ENCODE measurements around the gene HNRNPLL.
"Not testable (repeated sequence)": the region's sequence is repeated elsewhere in the genome, so short reads cannot be mapped to it uniquely, and the experiment has no call there.

HNRNPLL gene

DNA sequence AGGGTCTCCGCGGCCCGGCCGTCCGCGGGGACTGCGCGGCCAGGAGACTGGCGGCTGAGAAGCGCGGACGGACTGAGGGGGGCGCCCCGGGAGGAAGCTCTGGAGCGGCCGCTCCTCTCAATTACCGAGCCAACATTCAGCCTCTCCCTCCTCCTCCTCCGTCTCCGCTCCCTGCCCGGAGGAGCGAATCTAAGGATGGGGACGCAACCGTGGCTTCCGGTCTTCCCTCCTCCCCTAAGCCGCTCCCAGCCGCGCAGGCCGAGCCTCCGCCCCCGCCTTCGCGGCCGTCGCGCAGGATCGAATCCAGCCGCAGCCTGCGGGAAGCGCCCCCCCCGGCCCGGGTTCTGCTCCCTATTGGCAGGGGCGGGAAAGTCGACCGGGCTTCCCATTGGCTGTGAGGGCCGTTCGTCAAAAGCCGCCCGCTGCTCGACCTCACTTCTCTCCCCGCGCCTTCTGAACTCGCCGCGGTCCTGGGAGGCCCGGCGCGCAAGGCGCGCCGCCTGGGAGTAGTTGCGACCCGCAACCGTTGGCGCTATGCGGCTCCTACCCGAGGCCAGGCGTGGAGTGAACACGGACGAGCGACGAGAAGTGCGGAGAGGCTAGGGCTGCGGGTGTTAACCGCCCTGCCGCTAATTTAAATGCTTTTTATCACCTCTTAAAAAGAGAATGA, at the start of gene HNRNPLL:
Gene HNRNPLL, minus strand, starts transcription at position 197 of the 670 bp plus-strand sequence. CDS start 302 bp downstream, outside the sequence.
- peak; percentile 98 to 99 for DNase-seq

- DNase-seq: no peak
Measured at GRCh38 chr2:38650717-38651116, 48.0 kb upstream of the HNRNPLL start.

- no peak for DNase-seq
Measured at GRCh38 chr2:38650012-38650411, 47.3 kb upstream of the HNRNPLL start.

- no peak for DNase-seq
Measured at GRCh38 chr2:38649176-38649728, 46.5 kb upstream of the HNRNPLL start.

GRCh38 chr2:38648107-38648761, 45.5 kb upstream of the HNRNPLL start:
- no peak for DNase-seq

GRCh38 chr2:38643683-38644511, 41.2 kb upstream of the HNRNPLL start:
- not testable (repeated sequence) for DNase-seq

DNA sequence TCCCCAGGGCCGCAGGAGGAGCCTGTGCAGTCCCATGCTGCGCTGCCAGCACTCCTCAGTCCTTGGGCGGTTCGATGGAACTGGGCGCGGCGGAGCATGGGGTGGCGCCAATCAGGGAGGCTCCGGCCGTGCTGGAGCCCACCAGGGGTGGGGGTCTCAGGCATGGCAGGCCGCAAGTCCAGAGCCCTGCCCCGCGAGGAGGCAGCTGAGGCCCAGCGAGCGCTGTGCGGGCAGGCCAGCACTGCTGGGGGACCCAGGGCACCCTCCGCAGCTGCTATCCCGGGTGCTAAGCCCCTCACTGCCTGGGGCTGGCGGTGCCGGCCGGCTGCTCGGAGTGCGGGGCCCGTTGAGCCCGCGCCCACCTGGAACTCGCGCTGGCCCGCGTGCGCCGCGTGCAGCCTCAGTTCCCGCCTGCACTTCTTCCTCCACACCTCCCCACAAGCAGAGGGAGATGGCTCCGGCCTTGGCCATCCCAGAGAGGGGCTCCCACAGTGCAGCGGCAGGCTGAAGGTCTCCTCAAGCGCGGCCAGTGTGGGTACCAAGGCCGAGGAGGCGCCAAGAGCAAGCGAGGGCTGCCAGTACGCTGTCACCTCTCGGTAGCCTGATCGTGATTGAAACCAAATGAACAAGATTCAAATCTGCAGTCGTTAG, 40.4 kb upstream of the HNRNPLL start:
- DNase-seq: no peak

DNA sequence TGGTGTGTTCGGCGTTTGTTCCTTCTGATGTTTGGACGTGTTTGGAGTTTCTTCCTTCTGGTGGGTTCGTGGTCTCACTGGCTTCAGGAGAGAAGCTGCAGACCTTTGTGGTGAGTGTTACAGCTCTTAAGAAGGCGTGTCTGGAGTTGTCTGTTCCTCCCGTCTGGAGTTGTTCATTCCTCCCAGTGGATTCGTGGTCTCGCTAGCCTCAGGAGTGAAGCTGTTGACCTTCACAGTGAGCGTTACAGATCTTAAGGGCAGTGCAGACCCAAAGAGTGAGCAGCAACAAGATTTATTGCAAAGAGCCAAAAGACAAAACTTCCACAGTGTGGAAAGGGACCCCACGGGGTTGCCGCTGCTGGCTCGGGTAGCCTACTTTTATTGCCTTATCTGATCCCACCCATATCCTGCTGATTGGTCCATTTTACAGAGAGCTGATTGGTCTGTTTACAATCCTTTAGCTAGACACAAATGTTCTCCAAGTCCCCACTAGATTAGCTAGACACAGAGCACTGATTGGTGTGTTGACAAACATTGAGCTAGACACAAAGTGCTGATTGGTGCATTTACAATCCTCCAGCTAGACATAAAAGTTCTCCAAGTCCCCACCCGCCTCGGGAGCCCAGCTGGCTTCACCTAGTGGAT, 39.8 kb upstream of the HNRNPLL start:
- not testable (repeated sequence) for DNase-seq

DNA sequence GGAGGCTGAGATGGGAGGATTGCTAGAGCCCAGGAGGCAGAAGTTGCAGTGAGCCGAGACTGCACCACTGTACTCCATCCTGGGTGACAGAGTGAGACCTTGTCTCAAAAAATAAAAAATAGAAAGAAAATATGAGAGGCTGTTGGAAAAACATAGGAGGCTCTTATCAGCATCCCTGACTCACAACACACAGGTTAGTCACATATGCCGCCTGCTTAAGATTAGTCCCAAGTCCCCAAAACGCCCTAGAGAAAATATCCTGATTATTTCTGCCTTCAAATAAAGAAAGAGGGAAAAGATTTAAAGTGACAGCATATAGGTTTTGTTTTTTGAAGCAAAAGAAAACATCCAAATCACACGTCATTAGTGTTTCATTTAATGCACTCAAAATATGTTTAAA, 33.3 kb upstream of the HNRNPLL start:
- DNase-seq: no peak

DNA sequence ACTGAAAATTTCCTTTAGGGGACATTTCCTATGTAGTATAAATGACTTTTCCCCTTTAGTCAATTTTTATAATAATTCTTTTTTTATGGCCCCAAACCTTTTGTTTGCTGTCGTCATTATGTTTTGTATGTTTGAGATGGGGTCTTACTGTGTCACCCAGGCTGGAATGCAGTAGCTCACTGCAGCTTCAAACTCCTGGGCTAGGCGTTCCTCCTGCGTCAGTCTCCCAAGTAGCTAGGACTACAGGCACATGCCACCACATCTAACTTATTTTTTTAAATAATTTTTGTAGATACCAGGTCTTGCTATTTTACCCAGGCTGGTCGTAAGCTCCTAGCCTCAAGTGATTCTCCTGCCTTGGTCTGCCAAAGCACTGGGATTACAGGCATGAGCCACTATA, 32.4 kb upstream of the HNRNPLL start:
- no peak for DNase-seq

DNA sequence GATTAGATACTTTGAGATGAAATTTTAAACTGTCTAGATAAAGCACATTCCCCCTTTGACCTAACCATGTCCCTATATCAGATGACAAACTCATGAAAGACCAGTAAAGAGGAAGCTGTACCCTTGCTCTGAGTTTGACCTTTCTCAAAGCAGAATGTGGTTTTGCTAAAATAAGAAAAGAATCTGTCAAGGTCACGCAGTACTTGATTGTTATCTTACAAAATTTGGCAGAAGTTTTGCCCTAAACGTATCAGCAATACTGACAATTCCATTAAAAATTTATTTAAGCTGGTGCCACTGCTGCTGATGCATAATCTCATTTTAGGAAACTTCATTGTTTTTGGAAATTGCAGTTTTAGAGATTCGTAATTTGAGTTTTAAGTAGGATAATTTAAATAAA, 32.0 kb upstream of the HNRNPLL start:
- no peak for DNase-seq

- no peak for DNase-seq
Measured at GRCh38 chr2:38633895-38634294, 31.2 kb upstream of the HNRNPLL start.

GRCh38 chr2:38632980-38633379, 30.3 kb upstream of the HNRNPLL start:
- no peak for DNase-seq

DNA sequence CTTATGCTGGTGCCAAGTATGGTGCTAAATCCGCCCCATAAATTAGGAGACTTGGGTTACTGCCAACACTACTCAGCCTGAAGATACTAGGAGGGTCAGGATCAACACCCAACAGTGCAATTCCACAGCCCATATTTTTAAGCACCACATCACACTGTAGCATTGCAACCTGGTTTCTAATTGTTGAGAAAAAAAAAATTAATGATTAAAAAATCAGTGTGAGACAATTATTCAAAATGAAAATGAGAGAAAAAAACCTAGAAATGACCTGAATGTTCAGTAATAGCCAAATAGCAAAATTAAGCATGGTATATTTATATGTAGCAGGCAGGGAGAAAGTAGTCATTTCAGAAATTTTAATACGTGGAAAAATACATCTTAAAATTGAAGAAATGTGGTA, 29.2 kb upstream of the HNRNPLL start:
- no peak for DNase-seq

DNA sequence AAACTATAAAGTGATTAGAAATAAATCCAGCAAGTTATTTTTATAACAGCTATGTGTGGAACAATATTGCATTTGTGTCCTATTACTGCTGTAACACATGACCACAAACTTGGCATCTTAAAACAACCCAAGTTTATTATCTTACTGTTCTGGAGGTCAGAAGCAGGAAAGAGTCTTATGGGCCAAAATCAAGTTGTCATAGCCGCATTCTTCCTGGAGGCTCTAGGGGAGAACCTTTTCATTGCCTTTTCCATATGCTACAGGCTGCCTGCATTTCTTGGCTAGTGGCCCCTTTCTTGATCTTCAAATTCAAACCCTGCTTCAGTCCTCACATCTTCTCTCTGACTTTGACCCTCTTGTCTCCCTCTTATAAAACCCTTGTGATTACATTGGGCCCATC, 27.0 kb upstream of the HNRNPLL start:
- DNase-seq: no peak

DNA sequence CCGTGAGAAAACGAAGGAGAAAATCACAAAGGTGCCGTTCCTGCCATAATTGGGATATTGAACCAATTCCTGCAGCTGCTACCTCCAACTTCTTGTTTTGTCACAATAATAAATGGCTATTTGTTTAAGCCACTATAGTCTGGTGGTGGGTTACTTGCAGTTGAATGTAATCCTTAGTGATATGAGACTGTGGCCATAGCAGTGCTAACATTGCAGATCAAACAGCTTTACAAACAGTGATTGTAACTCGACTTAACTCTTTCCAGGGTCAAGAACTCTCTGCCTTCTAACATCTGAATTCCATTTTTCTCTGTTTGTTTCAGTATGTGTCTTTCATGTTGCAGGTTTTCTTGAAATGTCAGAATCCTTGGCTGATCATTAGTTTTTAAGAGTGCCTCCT, 24.7 kb upstream of the HNRNPLL start:
- DNase-seq: no peak

DNA sequence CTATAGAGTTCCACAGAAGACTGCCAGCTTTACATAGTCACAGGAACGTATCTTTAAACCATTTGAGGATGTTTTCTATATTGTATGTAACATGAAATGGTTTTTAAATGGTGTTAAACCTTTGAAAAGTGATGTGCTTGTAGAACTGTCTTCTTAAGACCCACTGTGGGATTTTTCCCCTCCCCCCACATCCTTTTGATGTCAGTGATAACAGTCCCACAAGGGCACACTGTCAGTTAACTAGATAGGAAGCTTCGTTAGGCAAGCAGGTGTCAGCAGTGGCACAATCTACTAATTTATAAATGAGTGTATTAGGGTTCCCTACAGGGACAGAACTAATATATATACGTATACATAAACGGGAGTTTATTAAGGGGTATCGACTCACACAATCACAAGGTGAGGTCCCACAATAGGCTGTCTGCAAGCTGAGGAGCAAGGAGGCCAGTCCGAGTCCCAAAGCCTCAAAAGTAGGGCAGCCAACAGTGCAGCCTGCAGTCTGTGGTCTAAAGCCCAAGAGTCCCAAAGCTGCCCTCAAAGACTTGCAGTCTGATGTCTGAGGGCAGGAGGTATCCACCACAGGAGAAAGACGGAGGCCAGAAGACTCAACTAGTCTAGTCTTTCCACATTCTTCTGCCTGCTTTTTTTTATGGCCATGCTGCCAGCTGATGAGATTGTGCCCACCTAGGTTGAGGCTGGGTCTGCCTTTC, 23.8 kb upstream of the HNRNPLL start:
- DNase-seq: no peak

DNA sequence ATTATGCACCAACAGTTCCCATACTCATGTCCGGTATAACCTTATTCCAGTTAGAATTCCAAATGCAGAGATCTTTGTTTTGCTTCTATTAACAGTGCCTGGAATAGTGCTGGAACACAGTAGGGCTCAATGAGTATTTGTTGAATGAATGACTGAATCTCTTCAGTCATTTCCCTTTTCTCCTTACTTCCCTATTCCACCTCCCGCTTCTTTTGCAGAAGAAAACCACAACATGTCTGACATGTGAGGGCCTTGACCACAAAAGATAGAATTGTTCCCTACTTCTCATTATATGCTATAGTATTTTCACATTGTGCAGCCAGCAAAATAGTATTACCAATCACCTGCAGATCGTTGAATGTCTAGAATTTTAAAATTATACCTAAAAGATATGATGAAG, 19.5 kb upstream of the HNRNPLL start:
- DNase-seq: no peak

- no peak for DNase-seq
Measured at GRCh38 chr2:38621018-38621417, 18.3 kb upstream of the HNRNPLL start.

DNA sequence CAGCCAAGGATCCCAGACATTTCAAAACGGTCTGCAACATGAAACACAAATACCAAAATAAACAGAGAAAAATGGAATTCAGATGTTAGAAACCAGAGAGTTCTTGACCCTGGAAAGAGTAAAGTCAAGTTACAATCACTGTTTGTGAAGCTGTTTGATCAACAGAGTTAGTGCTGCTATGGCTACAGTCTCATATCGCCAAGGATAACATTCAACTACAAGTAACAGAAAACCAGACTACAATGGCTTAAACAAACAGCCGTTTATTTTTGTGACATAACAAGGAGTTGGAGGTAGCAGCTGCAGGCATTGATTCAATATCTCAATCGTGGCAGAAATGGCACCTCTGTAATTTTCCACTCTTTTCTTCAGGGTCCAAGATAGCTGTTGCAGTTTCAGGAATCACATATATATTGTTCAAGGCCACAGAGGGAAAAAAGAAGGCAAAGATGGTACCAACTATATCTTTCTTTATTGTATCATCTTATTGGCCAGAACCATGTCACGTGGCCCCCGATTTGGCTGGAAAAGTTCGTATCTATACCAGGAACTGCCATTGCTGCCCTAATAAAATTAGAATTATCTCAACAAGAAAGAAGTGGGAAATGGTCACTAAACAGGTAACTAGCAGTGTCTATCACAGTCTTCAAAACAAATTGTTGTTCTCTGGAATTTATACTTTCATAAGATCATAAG, 17.7 kb upstream of the HNRNPLL start:
- peak; percentile 40 to 69 for DNase-seq

Measured in NCI-H2081 (cell line).